Kidney glomerular epithelial cell (primary cell): ENCODE data around the gene MTSS2.
A peak's percentile ranks its signal among the peaks of the same experiment; 100 is the strongest.
"Not testable (repeated sequence)": the region's sequence is repeated elsewhere in the genome, so short reads cannot be mapped to it uniquely, and the experiment has no call there.

ENCODE experiments used
- DNase-seq: peaks from one replicate; lab custom pipeline; 2025; lab: John Stamatoyannopoulos, UW

MTSS2 gene

DNA sequence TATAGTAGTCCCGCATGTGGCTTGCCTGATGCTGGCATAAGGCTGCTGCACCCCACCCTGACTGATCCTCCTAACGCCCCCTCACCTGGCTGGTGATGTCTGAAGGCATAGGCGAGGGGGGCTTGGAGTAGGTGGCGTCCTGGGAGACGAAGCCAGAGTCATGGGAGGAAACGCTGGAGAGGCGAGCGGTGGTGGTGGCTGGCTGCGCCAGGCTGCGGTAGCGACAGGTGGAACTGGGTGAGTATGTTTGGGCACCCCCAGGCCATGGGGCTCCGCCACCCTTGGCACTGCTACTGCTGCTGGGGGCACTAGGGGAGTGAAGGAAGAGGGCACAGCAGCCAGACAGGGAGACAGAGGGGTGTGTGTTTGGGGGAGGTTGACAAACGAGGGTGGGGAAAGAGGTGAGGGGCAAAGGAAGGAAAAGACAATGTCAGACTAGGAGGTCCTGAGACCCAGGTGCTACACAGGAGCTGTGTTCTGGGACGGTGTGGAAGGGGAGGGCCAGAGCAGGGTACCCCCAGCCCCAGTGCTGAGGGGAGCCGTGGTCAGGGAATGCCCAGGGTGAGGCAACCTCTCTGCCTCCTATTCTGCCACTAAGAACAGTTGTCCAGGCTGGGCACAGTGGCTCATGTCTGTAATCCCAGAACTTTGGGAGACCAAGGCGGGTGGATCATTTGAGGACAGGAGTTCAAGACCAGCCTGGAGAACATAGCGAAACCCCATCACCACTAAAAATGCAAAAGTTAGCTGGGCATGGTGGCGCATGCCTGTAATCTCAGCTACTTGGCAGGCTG lies 11.4 kb downstream of the MTSS2 start:
- no peak for DNase-seq

DNA sequence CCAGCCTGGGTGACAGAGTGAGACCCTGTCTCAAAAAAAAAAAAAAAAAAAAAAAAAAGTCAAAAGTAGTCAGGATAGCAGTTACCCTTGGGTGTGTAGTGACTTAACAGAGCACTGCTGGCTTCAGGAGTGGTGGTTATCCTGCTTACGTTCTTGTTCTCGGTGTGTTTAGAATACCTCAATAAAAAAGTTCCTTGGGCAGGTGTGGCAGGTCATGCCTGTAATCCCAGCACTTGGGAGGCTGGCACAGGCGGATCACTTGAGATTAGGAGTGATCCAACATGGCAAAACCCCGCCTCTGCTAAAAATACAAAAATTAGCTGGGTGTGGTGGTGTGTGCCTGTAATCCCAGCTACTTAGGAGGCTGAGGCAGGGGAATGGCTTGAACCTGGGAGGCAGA lies 14.9 kb downstream of the MTSS2 start:
- not testable (repeated sequence) for DNase-seq

DNA sequence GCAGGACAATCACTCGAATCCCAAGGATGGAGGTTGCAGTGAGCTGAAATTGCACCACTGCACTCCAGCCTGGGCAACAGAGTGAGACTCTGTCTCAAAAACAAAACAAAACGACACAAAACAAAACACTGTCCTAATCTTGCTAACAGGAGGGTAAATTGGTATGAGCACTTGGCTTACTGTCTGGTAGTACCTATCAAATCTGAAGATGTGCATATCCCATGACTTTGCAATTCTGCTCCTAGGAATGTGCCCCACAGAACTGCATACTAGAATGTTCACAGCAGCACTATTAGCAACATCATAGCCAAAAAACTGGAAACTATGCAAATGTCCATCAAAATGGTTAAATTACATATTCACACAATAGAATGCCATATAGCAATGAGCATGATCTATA lies 15.7 kb downstream of the MTSS2 start:
- no peak for DNase-seq

DNA sequence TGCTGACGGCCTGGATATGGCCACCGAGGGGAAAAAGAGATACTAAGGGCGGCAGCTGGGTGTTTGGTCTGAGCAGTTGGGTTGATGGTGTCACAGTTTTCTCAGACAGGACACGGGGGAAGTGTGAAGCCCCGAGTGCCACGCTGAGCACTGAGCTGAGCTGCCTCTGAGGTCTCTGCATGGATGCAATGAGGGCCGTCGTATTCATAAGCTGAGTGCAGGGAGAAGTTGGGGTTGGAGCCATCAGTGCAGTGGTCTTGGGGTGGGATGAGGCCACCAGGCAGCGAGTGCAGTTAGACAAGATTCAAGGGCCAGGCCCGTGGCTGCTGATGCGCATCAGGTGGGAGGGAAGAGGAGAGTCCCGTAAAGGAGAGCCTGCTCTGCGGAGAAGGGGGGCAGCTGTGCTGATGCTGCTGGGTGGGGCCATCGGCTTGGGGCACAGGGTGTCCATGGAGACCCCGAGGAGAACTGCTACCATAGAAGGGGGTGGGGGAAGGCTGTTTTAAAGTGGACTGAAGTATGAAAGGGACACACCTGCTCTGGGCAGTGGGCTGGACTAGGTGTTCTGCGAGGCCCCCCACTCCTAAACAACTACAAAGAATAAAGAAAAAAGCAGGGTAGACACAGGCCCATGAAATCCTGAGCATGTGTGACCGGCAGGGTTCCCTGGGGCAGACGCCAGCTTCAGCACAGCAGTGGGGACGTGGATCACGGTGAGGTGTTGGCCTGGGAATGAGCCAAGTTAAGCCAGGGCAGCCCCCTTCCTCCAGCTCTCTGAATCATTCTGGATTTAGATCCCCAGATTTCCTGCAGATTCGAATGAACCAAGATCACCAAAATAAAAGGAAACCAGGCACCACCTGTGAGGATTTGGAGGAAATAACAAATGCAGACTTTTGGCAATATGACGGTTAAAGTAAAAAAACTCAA lies 19.8 kb downstream of the MTSS2 start:
- no peak for DNase-seq

DNA sequence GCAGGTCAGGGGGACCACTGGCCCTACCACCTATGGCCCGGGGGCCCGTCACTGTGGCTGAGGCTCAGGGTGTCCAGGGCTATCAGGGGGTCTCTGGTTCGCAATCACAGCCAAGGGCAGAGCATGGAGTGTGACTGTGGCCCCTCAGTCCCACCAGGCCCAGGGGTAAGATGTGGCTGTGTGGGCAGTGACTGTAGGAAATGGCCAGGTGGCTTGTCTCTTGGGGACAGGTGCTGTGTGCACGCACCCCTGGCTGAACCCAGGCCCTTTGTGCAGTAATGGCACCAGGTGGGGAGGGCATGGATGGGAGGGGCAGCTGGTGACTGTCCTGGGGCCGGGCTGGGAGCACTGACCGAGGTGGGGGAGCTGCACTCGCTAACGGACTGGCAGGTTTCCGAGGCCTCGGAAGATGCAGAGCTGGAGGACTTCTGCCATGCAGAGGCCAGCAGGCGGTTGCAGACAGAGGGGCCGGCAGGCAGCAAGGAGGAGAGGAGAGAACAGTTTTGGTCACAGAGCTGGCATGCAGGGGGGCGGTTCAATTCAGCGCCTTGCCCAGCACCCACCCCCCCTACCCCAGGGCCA lies 20.6 kb downstream of the MTSS2 start:
- DNase-seq = no peak

DNA sequence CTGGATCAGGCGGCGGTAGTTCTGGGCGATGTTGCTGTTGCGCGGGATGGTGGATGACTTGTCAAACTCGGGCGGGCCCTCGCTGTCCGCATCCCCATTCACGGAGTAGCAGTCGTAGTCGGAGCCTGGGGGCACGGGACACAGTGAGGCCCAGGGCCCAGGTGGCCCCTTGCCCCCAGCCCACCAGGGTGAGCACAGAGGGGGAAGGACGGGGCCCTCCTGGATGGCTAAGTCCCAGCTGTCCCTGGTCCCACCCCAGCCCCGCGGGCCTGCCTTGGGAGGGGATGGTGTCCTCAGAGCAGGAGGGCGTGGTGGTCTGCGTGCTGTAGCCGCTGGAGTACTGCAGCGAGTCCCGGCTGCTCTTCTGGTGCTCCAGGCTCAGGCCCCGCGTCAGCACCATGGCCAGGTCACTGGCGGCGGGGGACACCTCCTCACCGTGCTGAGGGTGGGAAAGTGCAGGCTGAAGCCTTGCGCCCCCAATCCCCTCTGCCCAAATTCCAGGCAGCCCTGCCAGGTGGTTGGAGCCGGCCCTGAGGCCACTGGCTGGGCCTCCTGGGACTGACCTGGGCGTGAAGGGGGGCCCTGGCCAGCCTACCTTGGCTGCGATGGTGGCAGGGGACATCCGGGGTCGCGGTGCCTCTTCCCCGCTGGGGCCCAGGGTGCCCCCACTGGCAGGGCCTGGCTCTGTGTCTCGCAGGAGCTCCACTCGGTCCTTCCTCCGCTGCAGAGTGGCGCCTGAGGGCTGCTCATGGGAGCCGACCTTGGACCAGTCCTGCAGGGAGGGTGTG lies 21.3 kb downstream of the MTSS2 start:
- no peak for DNase-seq

DNA sequence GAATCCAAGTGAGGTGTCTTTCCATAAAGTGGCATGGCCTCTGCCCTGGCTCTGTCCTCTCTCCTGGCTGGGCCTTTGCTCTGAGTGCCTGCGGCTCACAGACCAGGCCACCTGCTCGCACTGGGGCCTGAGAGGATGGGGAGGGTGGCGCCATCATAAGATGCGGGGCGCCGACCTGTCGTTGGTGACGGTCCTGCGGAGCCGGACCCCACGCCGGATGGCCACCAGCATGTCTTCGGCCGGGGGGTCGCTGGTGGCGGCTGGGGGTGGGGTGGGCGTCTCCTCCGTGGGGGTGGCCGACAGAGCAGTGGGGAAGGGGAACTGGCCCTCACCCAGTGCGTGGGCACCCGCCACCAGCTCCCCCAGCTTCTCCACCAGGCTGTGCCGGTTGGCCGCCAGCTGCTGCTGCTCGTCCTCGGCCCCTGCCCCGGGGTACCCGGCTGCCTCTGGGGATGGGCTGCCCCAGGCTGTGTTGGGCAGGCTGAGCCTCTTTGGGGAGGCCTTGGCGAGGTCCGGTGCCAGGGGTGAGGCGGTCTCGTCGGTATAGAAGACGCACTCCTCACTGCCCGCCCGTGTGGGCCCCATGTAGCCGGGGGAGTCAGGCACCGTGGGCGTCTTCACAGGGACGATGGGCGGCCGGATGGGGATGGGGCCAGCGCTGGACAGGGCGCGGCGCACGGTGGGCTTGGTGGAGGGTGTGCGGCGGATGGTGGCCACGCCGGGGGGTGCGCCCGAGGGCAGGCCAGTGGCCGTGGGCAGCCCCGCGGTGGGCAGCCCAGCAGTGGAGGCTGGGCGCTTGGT lies 22.1 kb downstream of the MTSS2 start:
- no peak for DNase-seq

DNA sequence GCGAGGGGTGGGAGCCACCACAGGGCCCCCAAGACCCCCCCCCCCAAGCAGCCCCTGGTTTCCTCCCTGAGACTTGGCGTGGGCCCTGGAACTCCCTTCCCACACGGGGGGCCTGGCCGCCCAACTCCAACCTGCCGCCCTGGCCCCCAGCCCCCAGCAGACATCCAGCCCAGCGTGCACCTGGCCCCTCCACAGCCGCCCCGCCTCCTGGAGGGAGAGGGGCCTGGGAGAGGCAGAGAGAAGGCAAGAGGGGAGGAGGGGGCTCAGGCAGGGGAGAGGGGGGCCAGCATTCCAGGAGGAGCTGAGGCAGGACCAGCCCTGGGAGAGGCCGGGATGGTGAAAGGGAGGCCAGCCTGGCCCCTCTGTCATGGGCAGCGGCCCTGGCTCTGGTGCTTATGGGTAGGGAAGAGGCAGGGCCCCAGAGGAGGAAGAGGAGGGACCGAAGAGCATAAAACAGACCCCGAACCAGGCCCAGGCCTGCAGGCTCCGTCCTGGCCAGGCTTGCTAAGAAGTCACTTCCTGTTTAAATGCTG lies 22.8 kb downstream of the MTSS2 start:
- DNase-seq = no peak

DNA sequence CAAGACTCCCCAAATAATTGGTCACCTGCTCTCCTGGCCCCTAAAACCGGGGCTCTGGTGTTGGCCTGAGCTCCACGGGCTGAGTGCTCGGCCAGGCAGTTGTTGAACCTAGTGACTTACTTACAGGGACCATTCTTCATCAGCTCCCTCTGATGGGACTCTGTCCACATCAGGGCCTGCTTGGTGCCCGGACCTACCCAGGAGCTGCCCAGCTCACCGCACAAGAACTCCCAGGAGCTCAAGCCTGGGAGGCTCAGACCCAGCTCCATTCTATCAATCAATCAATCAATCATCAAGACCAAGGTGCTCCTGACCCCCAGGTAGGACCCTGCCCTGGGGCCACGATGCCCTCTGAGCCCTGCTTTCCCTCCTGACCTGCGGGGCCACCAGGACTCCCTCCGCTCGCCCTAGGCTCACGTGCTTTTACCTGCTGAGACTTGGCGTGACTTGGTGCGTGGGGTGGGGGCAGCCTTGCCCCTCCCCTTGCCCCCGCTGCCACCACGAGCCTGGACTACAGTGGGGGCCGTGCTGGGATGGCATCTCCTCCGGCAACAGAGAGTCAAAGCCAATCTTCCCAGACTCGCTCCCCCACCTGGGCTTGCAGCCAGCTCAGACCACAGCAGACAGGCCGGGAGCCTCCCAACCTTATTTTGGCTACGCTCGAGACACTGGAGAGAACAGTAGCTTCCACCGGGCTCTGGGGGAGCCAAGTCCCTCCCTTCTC lies 23.8 kb downstream of the MTSS2 start:
- peak; percentile 14 for DNase-seq

DNA sequence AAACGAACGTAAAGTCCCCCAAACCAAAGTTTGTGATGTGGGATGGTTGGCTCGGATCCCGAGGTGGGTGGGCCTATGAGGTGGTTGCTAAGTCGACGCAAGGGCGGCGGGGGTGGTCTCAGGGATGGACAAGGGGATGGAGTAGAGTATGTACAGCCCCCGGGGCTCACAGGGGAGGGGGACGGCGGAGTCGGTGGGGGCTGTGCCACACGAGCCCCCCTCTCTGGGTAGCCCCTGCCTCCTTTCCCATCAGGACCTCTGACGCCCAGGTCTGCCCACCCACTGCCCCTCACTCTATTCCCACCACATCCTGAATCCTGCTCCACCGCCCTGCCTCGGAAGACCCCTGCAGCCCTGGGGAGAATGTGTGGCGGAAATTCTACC lies 24.3 kb downstream of the MTSS2 start:
- no peak for DNase-seq

DNA sequence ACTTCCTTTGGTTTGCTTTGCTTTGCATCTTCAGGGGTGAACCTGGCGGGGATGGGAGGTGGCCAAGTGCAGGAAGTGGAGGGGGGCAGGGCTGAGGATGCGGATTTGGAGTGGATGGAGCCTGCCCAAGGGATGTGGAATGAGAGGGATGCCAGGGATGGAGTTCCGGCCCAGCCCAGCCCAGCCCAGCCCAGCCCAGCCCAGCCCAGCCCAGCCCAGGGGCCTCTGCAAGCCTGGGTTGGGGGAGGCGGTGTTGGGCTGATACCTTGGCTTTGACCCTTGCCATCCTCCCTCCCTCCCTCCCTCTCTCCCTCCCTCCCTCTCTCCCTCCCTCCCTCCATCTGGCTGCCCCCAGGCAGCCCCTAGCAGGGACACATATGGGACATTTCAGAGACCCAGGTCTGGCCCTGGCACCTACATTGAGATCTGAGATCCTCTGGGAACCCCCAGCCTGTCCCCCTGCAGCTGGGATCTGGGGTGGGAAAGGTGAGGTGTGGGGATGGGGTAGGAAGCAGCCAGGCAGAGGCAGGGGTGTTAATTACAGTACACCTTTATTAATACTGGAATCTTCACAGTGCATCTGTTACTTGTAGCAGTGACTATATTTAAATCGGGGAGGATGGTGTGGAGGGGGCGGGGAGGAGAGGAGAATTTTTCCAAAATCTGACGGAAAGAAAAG lies 25.0 kb downstream of the MTSS2 start:
- no peak for DNase-seq

DNA sequence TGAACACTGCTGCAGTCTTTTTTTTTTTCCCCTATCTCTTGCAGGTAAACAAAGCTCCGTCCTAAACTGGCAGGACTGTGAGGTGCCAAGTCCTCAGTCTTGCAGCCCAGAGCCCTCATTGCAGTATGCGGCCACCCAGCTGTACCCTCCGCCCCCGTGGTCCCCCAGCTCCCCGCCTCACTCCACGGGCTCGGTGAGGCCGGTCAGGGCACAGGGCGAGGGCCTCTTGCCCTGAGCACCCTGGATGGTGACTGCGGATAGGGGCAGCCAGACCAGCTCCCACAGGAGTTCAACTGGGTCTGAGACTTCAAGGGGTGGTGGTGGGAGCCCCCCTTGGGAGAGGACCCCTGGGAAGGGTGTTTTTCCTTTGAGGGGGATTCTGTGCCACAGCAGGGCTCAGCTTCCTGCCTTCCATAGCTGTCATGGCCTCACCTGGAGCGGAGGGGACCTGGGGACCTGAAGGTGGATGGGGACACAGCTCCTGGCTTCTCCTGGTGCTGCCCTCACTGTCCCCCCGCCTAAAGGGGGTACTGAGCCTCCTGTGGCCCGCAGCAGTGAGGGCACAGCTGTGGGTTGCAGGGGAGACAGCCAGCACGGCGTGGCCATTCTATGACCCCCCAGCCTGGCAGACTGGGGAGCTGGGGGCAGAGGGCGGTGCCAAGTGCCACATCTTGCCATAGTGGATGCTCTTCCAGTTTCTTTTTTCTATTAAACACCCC lies 25.7 kb downstream of the MTSS2 start:
- no peak for DNase-seq

DNA sequence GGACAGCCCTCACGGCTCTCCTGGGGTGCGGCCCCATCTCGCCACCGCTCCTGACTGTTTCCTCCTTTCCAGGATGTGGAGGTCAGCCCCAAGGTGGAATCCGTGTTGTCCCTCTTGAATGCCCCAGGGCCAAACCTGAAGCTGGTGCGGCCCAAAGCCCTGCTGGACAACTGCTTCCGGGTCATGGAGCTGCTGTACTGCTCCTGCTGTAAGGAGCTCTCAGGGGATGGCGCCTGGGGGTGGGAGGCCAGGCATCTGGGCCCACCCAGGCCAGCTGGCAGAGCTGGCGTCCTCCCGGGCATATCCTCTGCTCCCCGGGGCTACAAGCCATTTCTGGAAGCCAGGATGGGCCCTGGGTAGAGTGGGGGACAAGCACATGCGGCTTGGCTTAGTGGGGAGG lies 26.3 kb downstream of the MTSS2 start:
- no peak for DNase-seq

DNA sequence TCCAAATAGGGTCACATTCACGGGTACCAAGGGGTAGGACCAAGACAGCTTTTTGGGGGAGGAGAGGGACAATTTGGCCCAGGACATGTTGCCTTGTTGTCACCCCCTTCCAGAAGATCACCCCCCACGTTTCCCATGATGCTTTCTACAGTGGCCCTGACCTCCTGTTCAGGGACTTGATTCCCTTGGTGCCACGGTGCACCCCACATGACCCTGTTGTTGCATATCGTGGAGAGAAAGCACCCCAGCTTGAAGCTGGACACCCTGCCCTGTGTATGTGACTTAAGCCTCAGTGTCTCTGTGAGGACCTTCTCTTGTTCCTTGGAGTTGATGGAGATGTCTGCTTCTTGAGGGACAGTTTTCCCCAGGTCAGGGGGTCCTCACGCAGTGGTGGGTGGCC lies 26.9 kb downstream of the MTSS2 start:
- no peak for DNase-seq

DNA sequence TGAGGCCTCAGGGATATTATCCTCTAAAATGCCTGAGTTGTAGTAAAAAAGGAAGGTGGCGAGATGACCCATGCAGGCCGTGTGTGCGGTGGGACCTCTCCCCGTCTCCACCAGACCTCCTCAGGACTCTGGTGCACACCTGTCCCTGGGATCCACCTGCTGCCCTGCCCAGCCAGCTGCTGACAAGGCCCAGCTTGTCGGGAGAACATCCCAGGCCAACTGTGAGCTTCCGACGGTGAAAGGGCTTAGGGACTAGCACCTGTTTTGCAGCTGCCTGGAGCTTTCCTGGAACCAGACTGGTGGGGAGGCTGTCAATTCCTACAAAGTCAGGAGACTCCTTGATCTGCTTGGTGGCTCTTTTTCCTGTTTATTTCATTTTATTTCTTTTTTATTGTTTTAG lies 27.9 kb downstream of the MTSS2 start:
- no peak for DNase-seq

DNA sequence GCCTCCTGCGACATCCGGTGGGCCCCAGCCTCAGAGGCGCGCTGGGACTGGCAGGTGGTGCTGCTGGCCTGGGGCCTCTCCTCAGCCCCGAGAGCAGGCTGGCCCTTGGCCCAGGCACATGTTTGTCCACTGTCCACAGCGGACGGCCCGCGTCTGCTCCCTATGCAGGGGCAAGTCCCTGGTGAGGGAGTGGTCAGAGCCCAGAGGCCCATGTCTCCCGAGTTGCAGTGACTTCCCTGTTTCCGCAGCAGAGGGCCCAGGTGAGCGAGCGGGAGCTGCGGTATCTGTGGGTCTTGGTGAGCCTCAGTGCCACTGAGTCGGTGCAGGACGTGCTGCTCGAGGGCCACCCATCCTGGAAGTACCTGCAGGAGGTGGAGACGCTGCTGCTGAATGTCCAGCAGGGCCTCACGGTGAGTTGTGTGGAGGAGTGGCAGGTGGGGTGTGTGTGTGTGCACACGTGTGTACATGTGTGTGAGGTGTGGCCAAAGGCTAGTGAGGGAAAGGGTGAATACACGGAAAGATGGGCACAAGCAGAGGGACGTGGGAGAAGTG lies 29.1 kb downstream of the MTSS2 start:
- DNase-seq = no peak

DNA sequence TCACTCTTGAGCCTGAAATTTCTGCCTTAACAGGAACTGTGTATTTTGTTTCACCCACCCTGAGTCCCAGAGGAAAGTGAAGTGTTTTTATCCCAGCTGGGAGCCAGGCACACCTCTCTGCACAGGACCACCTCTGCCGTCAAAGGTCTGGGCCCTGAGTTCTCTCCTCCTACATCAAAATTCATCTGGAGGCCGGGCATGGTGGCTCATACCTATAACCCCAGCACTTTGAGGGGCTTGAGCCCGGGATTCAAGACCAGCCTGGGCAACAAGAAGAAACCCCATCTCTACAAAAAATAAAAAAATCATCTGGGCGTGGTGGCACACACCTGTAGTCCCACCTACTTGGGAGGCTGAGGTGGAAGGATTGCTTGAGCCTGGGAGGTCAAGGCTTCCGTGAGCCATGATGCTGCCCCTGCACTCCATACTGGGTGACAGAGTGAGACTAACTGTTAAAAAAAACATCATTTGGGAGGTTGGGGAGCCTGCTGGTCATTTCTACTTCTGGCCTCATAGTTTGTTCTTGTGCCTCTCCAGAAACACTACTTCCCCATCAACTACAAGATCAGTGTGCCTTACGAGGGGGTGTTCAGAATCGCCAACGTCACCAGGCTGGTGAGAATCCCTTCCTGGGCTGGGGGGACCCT lies 29.7 kb downstream of the MTSS2 start:
- no peak for DNase-seq
